Stomach (tissue), 9 donors: ENCODE measurements around the gene TCF7L1. TPM values are rescaled to one million over a fixed set of nuclear protein-coding genes. Genes with fewer than 3 reads are reported as not detected.
A peak's percentile ranks its signal among the peaks of the same experiment; 100 is the strongest.

Experiments
- DNase-seq, 2 donors: peaks; one replicate each; pipeline versions ENCODE4 v3.0.0 to v3.0.0-alpha.2; 2013 to 2019
- H3K27ac ChIP-seq, 5 donors: fragments of 200-600 bp in 4 of 5; sonication (generic) in 4 of 5; one replicate each; pipeline ENCODE4 v1.5.1; 2013 to 2019; ENCODE audit warnings: mild to moderate bottlenecking in 1 of 5, moderate library complexity in 1 of 5
- H3K27me3 ChIP-seq, 3 donors: fragments of 200-600 bp; sonication (generic); one replicate each; pipeline ENCODE4 v1.5.1; 2017 to 2019; ENCODE audit warnings: mixed run types in 1 of 3
- H3K36me3 ChIP-seq, 4 donors: fragments of 200-600 bp; sonication (generic); 1 replicate in 3 of 4; 2 replicates in 1 of 4; pipeline ENCODE4 v1.5.1; 2016 to 2019
- H3K4me1 ChIP-seq, 4 donors: fragments of 200-600 bp; sonication (generic); one replicate each; pipeline ENCODE4 v1.5.1; 2016 to 2019
- H3K4me3 ChIP-seq, 4 donors: fragments of 200-600 bp; sonication (generic) in 3 of 4; one replicate each; pipeline ENCODE4 v1.5.1; 2016 to 2019; ENCODE audit warnings: mild to moderate bottlenecking in 1 of 4
- H3K9me3 ChIP-seq, 4 donors: fragments of 200-600 bp; sonication (generic); one replicate each; pipeline ENCODE4 v1.5.1; 2016 to 2019
- CTCF ChIP-seq, 7 experiments: fragments of 450-650 bp in 4 of 7; fragments of 200-600 bp in 3 of 7; sonication (generic) in 3 of 7; IDR thresholded peaks; one replicate each; pipeline ENCODE4 v1.5.1; 2016 to 2019; ENCODE audit warnings: antibody characterized with exemption in 7 of 7, control low read depth in 2 of 7, mild to moderate bottlenecking in 1 of 7
- EP300 ChIP-seq: sonication (generic); formaldehyde crosslinking; IDR thresholded peaks from one replicate; pipeline ENCODE4 v1.6.1; 2017; ENCODE audit warnings: antibody characterized with exemption
- POLR2A ChIP-seq, 4 donors: fragments of 450-650 bp; IDR thresholded peaks; one replicate each; pipeline ENCODE4 v1.6.1; 2016; ENCODE audit warnings: antibody characterized with exemption in 4 of 4, control low read depth in 2 of 4, mild to moderate bottlenecking in 1 of 4, moderate library complexity in 1 of 4
- POLR2AphosphoS5 ChIP-seq, 3 donors: sonication (generic); formaldehyde crosslinking; IDR thresholded peaks; one replicate each; pipeline ENCODE4 v1.6.1; 2016; ENCODE audit warnings: antibody characterized with exemption in 3 of 3
- WGBS, 5 donors: extraction: QIAGEN DNeasy Blood & Tissue Kit in 3 of 5; methylation state at CpG; one replicate each; pipeline versions ENCODE4 v1.1.5 to v1.1.7; 2013 to 2018; 5-methylcytosine and 5-hydroxymethylcytosine counted together
- intact Hi-C: fragments of 100-400 bp; cut with DNase I; formaldehyde crosslinking; loops from one replicate; pipeline ENCODE4 v1.15.1; 2023; ENCODE audit warnings: low total_unique reads
- polyA plus RNA-seq, 3 donors: library from polyadenylated mRNA; stranded (reverse); fragments of 200-250 nt; gene quantifications; one replicate each; pipeline ENCODE4 v1.2.3, GENCODE V29; 2013
- total RNA-seq, 5 donors: library from RNA; depleted of rRNA; stranded (reverse); fragments of >200 nt; gene quantifications; one replicate each; pipeline versions ENCODE4 v1.1.0 to v1.2.3, GENCODE V29; 2014 to 2016
- donor health status: healthy with polysubstance abuse.
- donor health status: Bipolar disorder and iron deficiency.
- donor health status: healthy.

Gene TCF7L1
- total and polyA plus RNA-seq, 8 donors, result 0.45 to 8.3 (median 4.9) TPM; not detected in 1

- H3K9me3 ChIP-seq, result no peaks in the 10 kb centered on the region
- H3K27ac ChIP-seq, result no peak overlapping the region
- no peak overlapping the region for H3K4me3 ChIP-seq
- TF ChIP-seq POLR2AphosphoS5 (IDR thresholded peaks at IDR 0.05), result no peak
- no peak for TF ChIP-seq EP300
- TF ChIP-seq POLR2A (IDR thresholded peaks at IDR 0.05), result no peak
- TF ChIP-seq CTCF (IDR thresholded peaks at IDR 0.05), result no peak
- no peak for DNase-seq
- H3K4me1 ChIP-seq, result peaks cover 7 to 23% (median 16%) of the 10 kb centered on the region in 4 donors
- H3K36me3 ChIP-seq, result no peaks in the 10 kb centered on the region
- WGBS, 5 donors, result 84 to 88% (median 86%) methylated on average over 7 of the region's 7 CpGs
- no peaks in the 10 kb centered on the region for H3K27me3 ChIP-seq
- intact Hi-C loops, result no loop called here
Measured at GRCh38 chr2:85282914-85283313, 149.7 kb downstream of the TCF7L1 start.

DNA sequence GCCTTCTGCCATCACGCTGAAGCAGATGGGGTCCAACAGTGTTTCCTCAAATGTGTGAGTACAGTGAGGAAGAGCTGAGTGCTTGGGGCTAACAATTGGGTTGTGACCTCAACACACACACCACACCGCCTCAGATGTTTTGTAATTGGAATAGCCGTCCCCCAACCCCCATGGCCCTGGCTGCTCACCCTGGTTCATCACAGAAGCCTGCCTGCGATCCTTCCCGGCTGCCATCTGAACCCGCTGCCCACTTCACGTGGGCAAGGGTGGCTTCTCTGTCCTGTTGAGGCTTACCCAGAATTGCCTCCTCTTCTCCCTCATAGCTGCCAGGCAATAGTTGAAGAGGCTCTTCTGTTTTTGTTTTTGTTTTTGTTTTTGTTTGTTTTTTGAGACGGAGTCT is 150.4 kb downstream of the TCF7L1 start:
- intact Hi-C loops, result no loop called here
- H3K36me3 ChIP-seq, result no peaks in the 10 kb centered on the region
- DNase-seq, result no peak
- H3K27ac ChIP-seq, result no peak overlapping the region
- H3K4me3 ChIP-seq, result no peak overlapping the region
- no peaks in the 10 kb centered on the region for H3K9me3 ChIP-seq
- 85 to 97% (median 93%) methylated on average over 7 to 8 of the region's 8 CpGs for WGBS, 5 donors
- H3K4me1 ChIP-seq, result peaks cover under 1 to 21% (median 9%) of the 10 kb centered on the region in 4 donors
- no peaks in the 10 kb centered on the region for H3K27me3 ChIP-seq
- no peak for TF ChIP-seq POLR2AphosphoS5 (IDR thresholded peaks at IDR 0.05)
- TF ChIP-seq CTCF (IDR thresholded peaks at IDR 0.05), result no peak
- no peak for TF ChIP-seq EP300
- TF ChIP-seq POLR2A (IDR thresholded peaks at IDR 0.05), result no peak

DNA sequence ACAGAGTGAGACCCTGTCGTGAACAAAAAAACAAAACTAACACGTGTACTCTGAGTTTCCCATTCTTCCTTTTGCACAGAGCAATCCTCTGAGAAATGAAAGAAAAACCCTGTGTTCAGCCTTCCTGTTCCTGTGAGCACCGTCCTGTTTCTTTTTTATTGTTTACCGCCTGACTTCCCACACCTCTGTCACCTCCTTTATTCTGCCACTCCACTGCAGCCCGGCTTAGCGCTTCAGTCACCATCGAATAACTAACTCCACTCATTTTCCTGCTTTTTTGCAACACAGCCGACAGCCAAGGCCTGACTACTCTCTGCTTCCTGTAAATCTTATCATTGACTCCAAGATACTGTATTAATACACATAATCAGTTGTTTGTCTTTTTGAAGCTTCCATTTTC is 153.7 kb downstream of the TCF7L1 start:
- DNase-seq, result no peak
- Histone ChIP-seq H3K36me3 (no peaks in the 10 kb centered on the region), H3K4me1 (peaks cover 0 to 23% (median 6%) of the 10 kb centered on the region in 4 donors), H3K27me3 (no peaks in the 10 kb centered on the region), H3K27ac (no peak overlapping the region), H3K4me3 (no peak overlapping the region), H3K9me3 (no peaks in the 10 kb centered on the region)
- intact Hi-C loops, result no loop called here
- TF ChIP-seq CTCF (IDR thresholded peaks at IDR 0.05) (no peak), EP300 (no peak), POLR2AphosphoS5 (IDR thresholded peaks at IDR 0.05) (no peak), POLR2A (IDR thresholded peaks at IDR 0.05) (no peak)
- WGBS, 5 donors, result 48 to 61% (median 57%) methylated on average over 8 of the region's 8 CpGs

- no peak for DNase-seq
- Histone ChIP-seq H3K9me3 (no peaks in the 10 kb centered on the region), H3K36me3 (no peaks in the 10 kb centered on the region), H3K4me3 (no peak overlapping the region), H3K4me1 (peaks cover 0 to 19% (median 6%) of the 10 kb centered on the region in 4 donors), H3K27me3 (no peaks in the 10 kb centered on the region), H3K27ac (peak overlapping the region in 2 of 5 donors; percentile 54 to 55)
- 87 to 98% (median 93%) methylated on average over 7 of the region's 7 CpGs for WGBS, 5 donors
- TF ChIP-seq EP300, result no peak
- TF ChIP-seq POLR2A (IDR thresholded peaks at IDR 0.05), result no peak
- no peak for TF ChIP-seq POLR2AphosphoS5 (IDR thresholded peaks at IDR 0.05)
- no peak for TF ChIP-seq CTCF (IDR thresholded peaks at IDR 0.05)
- intact Hi-C loops, result no loop called here
Measured at GRCh38 chr2:85287721-85288120, 154.5 kb downstream of the TCF7L1 start.
